HepG2 (cell line): ENCODE data around the gene BAG5. TPM values are rescaled to one million over a fixed set of nuclear protein-coding genes. Genes with fewer than 3 reads are reported as not detected.
A peak's percentile ranks its signal among the peaks of the same experiment; 100 is the strongest.

Experiments
- ASH2L ChIP-seq: fragments of 300-600, 200-600 bp; sonication (generic); IDR thresholded peaks from 2 replicates; pipeline ENCODE4 v1.7.0; 2017; ENCODE audit warnings: low read depth, mild to moderate bottlenecking, moderate library complexity, mixed read lengths, low read length; ENCODE audit not compliant: insufficient read length
- CHD2 ChIP-seq: IDR thresholded peaks from 2 replicates; pipeline ENCODE4 v1.6.1; 2011; ENCODE audit warnings: low read depth, low read length, improper control_type of control experiment
- CREB3 ChIP-seq: sonication (generic); formaldehyde crosslinking; IDR thresholded peaks from 2 replicates; pipeline ENCODE4 v1.5.0; 2020; ENCODE audit warnings: missing genetic modification reagents
- DPF2 ChIP-seq: sonication (generic); formaldehyde crosslinking; IDR thresholded peaks from 2 replicates; pipeline ENCODE4 v1.4.0; 2020; ENCODE audit warnings: mild to moderate bottlenecking, low read depth, missing genetic modification reagents, borderline replicate concordance
- HOXA3 ChIP-seq: sonication (generic); formaldehyde crosslinking; IDR thresholded peaks from 2 replicates; pipeline ENCODE4 v1.5.0; 2020; ENCODE audit warnings: missing genetic modification reagents
- MEIS1 ChIP-seq: sonication (generic); formaldehyde crosslinking; IDR thresholded peaks from 2 replicates; pipeline ENCODE4 v1.9.0; 2021; ENCODE audit warnings: mild to moderate bottlenecking, missing genetic modification reagents, moderate library complexity, borderline replicate concordance
- PRDM15 ChIP-seq: sonication (generic); formaldehyde crosslinking; IDR thresholded peaks from 2 replicates; pipeline ENCODE4 v1.4.0; 2020; ENCODE audit warnings: missing genetic modification reagents
- RARA ChIP-seq: IDR thresholded peaks from 2 replicates; pipeline ENCODE4 v1.6.1; 2016; ENCODE audit warnings: missing genetic modification reagents, missing compliant biosample characterization
- RBAK ChIP-seq: sonication (generic); formaldehyde crosslinking; IDR thresholded peaks from 2 replicates; pipeline ENCODE4 v1.5.1; 2020; ENCODE audit warnings: mild to moderate bottlenecking, missing genetic modification reagents
- RFX3 ChIP-seq: IDR thresholded peaks from 2 replicates; pipeline ENCODE4 v1.6.1; 2016; ENCODE audit warnings: missing biosample characterization, missing genetic modification reagents
- SSRP1 ChIP-seq: IDR thresholded peaks from 2 replicates; pipeline ENCODE4 v1.6.1; 2016; ENCODE audit warnings: control low read depth
- TFDP1 ChIP-seq: IDR thresholded peaks from 2 replicates; pipeline ENCODE4 v1.6.1; 2016; ENCODE audit warnings: missing compliant biosample characterization, missing genetic modification reagents, borderline replicate concordance
- TOPORS ChIP-seq: sonication (generic); formaldehyde crosslinking; IDR thresholded peaks from 2 replicates; pipeline ENCODE4 v1.8.0; 2023; ENCODE audit warnings: mild to moderate bottlenecking, missing genetic modification reagents
- TP53 ChIP-seq: sonication (generic); formaldehyde crosslinking; conservative IDR thresholded peaks from 2 replicates; pipeline ENCODE4 v1.4.0; 2020; ENCODE audit warnings: missing genetic modification reagents
- ZBTB43 ChIP-seq: sonication (generic); formaldehyde crosslinking; conservative IDR thresholded peaks from 2 replicates; pipeline ENCODE4 v1.4.0; 2020; ENCODE audit warnings: missing genetic modification reagents
- ZGPAT ChIP-seq: IDR thresholded peaks from 2 replicates; pipeline ENCODE4 v1.6.1; 2016; ENCODE audit warnings: mild to moderate bottlenecking
- ZNF136 ChIP-seq: sonication (generic); formaldehyde crosslinking; IDR thresholded peaks from 2 replicates; pipeline ENCODE4 v1.8.1; 2022; ENCODE audit warnings: low read depth, mild to moderate bottlenecking, moderate library complexity, missing genetic modification reagents
- polyA plus RNA-seq, 8 experiments: library from polyadenylated mRNA; depleted of rRNA in 3 of 8; stranded (reverse) in 7 of 8; unstranded in 1 of 8; fragments of >200 nt; fragmentation: Illumina TruSeq in 4 of 8; extraction: Trizol in 4 of 8; gene quantifications; 2 replicates each; pipeline versions ENCODE4 v1.2.1 to v1.2.3, GENCODE V29; 2011 to 2016; ENCODE audit warnings: low read depth in 4 of 8, missing spikeins in 1 of 8, mixed read lengths in 1 of 8; ENCODE audit not compliant: insufficient read depth in 1 of 8
- total RNA-seq, 5 experiments: library from RNA; depleted of rRNA; stranded (reverse); fragments of >200 nt; fragmentation: Illumina TruSeq; extraction: Trizol; gene quantifications; 2 replicates each; pipeline ENCODE4 v1.2.3, GENCODE V29; 2016; ENCODE audit warnings: low read depth in 1 of 5

BAG5 gene
- total and polyA plus RNA-seq, 2 of the 13 experiments (the other 11 are each of a cell fraction or from before 2014, with no cell fraction given), result 3.5 to 21.0 TPM

GRCh38 chr14:103549361-103550311 is 12.8 kb downstream of the BAG5 start (continued):
- TF ChIP-seq ZBTB43 (no peak), RFX3 (CRISPR knock-in tag) (no peak), TFDP1 (peak; percentile 8; the same call in 1 of the 2 replicates), PRDM15 (CRISPR knock-in tag) (no peak), CREB3 (CRISPR knock-in tag) (no peak), HOXA3 (CRISPR knock-in tag) (no peak), TP53 (no peak), ZGPAT (peak; percentile 37; the same call in 1 of the 2 replicates), SSRP1 (CRISPR knock-in tag) (0 out of 2 replicates have a peak, but pooled peaks have one; percentile 41), DPF2 (CRISPR knock-in tag) (peak; percentile 26; the same call in 1 of the 2 replicates), TOPORS (CRISPR knock-in tag) (no peak), ASH2L (peak; percentile 48), RARA (CRISPR knock-in tag) (peak; percentile 58), CHD2 (no peak), RBAK (CRISPR knock-in tag) (no peak), ZNF136 (CRISPR knock-in tag) (no peak), MEIS1 (CRISPR knock-in tag) (0 out of 2 replicates have a peak, but pooled peaks have one; percentile 9)
